GM21786 (cell line): ENCODE results near the gene OR56A3.
A peak's percentile ranks its signal among the peaks of the same experiment; 100 is the strongest.
"Not testable (repeated sequence)": the region's sequence is repeated elsewhere in the genome, so short reads cannot be mapped to it uniquely, and the experiment has no call there.

Experiments
- ATAC-seq: cut with Tn5 transposase; IDR thresholded peaks from one replicate; pipeline ENCODE4 v1.9.1; 2021; ENCODE audit not compliant: unreplicated experiment

OR56A3 gene, protein sequence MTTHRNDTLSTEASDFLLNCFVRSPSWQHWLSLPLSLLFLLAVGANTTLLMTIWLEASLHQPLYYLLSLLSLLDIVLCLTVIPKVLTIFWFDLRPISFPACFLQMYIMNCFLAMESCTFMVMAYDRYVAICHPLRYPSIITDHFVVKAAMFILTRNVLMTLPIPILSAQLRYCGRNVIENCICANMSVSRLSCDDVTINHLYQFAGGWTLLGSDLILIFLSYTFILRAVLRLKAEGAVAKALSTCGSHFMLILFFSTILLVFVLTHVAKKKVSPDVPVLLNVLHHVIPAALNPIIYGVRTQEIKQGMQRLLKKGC

GRCh38 chr11:5941951-5942350 is at the start of gene OR56A3:
Gene OR56A3, plus strand, starts transcription at chr11:5942251. Its CDS starts 5,096 bp downstream, at chr11:5947347.
- no peak for ATAC-seq

GRCh38 chr11:5892908-5893307 is 49.1 kb upstream of the OR56A3 start, which contains the start of gene OR52E5:
Gene OR52E5, plus strand, starts transcription at chr11:5893208. Its CDS starts 7,569 bp downstream, at chr11:5900777.
- no peak for ATAC-seq

GRCh38 chr11:5899534-5899933 is 42.5 kb upstream of the OR56A3 start:
- no peak for ATAC-seq

- ATAC-seq: no peak
Observed at GRCh38 chr11:5910540-5910939, 31.5 kb upstream of the OR56A3 start.

DNA sequence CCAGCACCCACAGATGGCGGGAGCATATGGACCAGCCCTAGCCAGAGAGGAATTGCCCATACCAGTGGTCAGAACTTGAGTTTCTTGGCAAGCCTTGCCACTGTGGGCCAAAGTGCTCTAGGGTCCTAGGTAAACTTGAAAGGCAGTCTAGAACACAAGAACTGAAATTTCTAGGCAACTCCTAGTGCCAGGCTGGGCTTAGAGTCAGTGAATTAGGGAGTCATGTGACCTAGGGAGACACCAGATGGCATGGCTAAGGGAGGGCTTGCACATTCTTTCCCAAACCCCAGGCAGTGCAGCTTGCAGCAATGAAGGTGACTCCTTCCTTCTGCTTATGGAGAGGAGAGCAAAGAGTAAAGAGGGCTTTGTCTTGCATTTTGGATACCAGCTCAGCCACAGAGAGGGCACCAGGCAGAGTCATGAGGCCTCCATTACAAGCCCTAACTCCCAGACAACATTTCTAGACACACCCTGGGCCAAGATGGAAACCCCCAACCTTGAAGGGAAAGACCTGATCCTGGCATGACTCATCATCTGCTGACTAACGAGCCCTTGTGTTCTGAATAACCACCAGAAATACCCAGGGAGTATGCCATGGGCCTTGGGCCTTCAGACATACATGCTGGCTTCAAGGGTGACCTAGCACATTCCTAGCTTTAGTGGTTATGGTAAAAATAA is 19.2 kb upstream of the OR56A3 start:
- ATAC-seq: peak; percentile 76

DNA sequence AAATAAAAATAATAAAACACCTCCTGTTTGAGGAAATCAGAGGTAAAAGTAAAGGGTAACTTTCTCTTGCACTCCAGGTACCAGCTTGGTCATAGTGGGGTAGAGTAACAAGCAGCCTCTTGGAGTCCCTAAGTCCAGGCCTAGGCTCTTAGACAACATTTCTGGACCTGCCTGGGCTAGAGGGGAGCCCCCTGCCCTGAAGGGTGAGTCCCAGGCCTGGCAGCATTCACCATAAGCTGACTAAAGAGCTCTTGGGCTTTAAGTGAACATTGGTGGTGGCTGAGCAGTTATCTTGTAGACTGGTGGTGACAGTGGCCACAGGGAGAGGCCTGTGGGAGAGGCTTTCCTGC is 18.6 kb upstream of the OR56A3 start:
- ATAC-seq: peak; percentile 59

- ATAC-seq: peak; percentile 12
Observed at GRCh38 chr11:5923794-5924193, 18.3 kb upstream of the OR56A3 start.

GRCh38 chr11:5928271-5928670 is 13.8 kb upstream of the OR56A3 start:
- ATAC-seq: no peak

- no peak for ATAC-seq
Observed at GRCh38 chr11:5928811-5929210, 13.2 kb upstream of the OR56A3 start.

DNA sequence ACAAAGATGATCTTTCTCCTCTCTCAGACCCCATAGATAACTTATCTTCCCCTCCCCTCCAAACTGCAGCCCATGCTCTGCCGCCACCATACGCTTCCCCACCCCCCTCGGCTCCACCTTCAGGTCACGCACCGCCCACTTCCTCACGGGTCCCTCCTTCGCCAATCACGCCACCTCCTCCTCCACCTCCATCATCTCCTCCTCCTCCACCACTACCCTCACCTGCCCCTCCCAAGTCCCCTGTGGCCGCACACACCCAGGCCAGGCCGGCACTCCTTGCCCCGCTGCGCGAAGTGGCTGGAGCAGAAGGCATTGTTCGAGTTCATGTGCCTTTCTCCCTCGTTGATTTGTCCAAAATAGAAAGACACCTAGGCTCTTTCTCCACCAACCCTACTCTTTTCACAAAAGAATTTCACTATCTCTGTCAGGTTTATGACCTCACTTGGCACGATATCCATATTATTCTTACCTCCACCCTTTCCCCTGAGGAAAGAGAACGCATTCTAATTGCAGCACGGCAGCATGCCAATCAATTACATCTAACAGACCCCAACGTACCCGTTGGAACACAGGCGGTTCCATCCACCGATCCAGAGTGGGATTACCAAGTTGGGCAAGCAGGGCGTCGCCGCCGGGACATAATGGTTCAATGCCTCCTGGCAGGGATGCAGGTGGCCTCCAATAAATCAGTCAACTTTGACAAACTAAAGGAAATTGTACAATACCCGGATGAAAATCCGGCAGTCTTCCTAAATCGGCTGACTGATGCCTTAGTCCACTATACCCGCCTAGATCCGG is 12.3 kb upstream of the OR56A3 start:
- no peak for ATAC-seq

DNA sequence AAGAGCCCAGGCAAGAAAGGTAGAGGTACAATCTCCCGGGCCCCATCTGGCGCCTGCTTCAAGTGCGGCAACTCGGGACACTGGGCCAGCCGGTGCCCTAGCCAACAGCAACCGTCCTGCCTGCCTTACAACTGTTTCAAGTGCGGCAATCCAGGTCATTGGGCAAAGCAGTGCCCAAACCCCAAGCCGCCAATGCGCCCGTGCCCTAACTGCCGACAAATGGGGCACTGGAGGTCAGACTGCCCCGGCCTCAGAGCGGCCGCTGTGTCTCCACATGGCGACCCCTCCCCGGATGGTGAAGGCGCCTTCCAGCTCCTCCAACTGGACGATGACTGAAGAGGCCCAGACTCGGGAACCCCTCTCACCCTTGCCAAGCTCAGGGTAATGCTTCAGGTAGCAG is 11.4 kb upstream of the OR56A3 start:
- no peak for ATAC-seq

GRCh38 chr11:5931061-5931460 is 11.0 kb upstream of the OR56A3 start:
- no peak for ATAC-seq

GRCh38 chr11:5932671-5933070 is 9.4 kb upstream of the OR56A3 start:
- no peak for ATAC-seq

- ATAC-seq: no peak
Observed at GRCh38 chr11:5933116-5933515, 8.9 kb upstream of the OR56A3 start.

DNA sequence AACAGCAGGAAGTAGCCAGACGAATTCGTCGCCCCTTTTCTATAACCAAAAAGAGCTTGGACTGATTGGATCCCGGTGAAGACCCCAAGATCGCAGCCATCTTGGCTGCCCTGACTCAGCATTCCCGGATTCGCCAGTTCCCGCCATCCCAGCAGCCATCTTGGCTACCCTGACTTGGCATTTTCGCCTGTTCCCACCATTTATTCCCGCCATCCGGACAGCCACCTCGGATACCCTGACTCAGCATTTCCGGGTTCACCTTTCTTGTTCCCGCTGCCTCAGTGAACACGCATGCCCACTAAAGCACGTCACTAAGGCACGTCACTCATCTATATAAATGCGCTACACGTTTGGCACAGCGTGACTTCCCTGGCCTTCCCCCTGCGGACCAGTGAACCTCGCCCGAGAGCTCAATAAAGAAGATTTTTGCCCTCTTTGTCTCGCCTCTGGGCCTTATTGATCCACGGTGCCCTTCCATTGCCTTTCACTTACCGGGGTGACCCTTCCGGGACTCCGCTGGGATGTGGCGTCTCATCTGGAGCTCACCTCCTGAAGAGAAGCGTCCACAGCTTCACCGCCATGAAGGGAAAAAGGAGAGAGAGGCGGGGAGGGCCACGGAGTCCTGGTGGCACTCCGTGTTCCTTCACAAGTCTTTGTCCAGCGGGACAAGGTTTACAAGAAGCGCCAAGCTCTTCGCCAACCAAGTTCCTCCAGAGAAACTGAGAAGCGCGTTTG is 4.0 kb upstream of the OR56A3 start:
- no peak for ATAC-seq

- ATAC-seq: no peak
Observed at GRCh38 chr11:5938603-5938965, 3.5 kb upstream of the OR56A3 start.

GRCh38 chr11:5940748-5941147 is 1.3 kb upstream of the OR56A3 start:
- ATAC-seq: no peak

DNA sequence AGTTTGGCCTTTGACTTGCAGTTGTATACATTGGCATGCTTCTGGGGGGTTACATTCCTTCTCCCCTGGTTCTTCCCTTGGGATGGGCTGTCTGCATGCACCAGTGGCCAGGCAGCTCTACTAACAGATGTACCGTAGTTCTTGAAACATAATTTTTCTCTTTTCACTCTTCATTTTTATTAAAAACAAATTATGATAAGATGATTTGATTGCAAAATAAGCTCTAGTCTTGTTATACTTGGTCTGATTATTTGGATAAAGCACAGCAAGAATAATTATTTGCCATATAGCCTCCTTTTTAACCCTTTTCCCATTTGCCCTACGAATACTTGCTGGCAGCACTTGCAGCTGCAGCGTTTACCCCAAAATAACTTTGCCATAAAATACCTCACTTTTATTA is 13.5 kb downstream of the OR56A3 start:
- no peak for ATAC-seq

- ATAC-seq: not testable (repeated sequence)
Observed at GRCh38 chr11:5960704-5961320, 18.8 kb downstream of the OR56A3 start.

DNA sequence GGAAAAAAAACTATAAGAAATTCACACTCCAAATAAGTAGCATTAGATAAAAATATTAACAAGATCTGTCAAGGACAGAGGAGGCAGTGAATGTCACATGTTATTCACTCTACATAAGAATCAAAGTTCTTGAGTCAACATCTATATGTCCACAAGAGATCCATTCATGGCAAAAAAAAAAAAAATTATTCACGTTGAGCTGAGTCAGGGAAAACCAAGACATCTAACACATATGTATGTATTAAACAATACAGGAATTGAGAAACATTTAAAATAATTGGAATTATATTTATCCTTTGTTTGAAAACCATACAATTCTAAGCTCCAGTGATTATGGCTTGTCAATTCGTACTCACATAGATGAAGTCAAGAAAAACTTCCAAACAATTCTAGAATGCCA is 24.9 kb downstream of the OR56A3 start:
- no peak for ATAC-seq

GRCh38 chr11:5967708-5968107 is 25.7 kb downstream of the OR56A3 start:
- ATAC-seq: no peak
